ENCODE results near the gene NOP53.
"Not testable (repeated sequence)": the region's sequence is repeated elsewhere in the genome, so short reads cannot be mapped to it uniquely, and the experiment has no call there.

Gene NOP53

DNA sequence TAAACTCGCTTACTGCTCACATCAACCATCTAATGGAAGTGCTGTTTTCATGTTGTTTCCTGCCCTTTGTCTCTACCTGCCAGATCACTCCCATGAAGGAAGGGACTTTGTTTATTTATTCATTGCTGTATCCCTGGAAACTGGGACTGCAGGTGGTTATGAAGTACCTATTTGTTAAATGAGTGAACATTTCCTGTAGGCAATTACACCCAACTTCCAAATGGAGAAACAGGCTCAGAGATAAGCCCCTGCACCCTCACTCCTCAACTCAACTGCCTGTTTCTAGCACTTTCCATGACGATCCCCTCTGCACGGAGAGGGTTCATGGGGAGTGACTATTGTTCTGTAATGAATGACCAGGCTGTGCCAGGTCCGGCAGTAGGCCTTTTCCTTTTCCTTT is 31.2 kb downstream of the NOP53 start:
- Histone ChIP-seq H3K27me3 (ENCODE audit: insufficient read depth, low read depth, severe bottlenecking) (no peaks in the 10 kb centered on the region), H3K9me3 (ENCODE audit: severe bottlenecking) (no peaks in the 10 kb centered on the region), H3K27ac (no peak overlapping the region), H3K4me3 (ENCODE audit: low read depth, low read length) (no peak overlapping the region), H3K36me3 (peaks cover 12% of the 10 kb centered on the region)
- TF ChIP-seq, protein P1, sequence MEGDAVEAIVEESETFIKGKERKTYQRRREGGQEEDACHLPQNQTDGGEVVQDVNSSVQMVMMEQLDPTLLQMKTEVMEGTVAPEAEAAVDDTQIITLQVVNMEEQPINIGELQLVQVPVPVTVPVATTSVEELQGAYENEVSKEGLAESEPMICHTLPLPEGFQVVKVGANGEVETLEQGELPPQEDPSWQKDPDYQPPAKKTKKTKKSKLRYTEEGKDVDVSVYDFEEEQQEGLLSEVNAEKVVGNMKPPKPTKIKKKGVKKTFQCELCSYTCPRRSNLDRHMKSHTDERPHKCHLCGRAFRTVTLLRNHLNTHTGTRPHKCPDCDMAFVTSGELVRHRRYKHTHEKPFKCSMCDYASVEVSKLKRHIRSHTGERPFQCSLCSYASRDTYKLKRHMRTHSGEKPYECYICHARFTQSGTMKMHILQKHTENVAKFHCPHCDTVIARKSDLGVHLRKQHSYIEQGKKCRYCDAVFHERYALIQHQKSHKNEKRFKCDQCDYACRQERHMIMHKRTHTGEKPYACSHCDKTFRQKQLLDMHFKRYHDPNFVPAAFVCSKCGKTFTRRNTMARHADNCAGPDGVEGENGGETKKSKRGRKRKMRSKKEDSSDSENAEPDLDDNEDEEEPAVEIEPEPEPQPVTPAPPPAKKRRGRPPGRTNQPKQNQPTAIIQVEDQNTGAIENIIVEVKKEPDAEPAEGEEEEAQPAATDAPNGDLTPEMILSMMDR (IDR thresholded peaks at IDR 0.05; ENCODE audit: low read depth, low read length) = no peak
- no peak for DNase-seq

DNA sequence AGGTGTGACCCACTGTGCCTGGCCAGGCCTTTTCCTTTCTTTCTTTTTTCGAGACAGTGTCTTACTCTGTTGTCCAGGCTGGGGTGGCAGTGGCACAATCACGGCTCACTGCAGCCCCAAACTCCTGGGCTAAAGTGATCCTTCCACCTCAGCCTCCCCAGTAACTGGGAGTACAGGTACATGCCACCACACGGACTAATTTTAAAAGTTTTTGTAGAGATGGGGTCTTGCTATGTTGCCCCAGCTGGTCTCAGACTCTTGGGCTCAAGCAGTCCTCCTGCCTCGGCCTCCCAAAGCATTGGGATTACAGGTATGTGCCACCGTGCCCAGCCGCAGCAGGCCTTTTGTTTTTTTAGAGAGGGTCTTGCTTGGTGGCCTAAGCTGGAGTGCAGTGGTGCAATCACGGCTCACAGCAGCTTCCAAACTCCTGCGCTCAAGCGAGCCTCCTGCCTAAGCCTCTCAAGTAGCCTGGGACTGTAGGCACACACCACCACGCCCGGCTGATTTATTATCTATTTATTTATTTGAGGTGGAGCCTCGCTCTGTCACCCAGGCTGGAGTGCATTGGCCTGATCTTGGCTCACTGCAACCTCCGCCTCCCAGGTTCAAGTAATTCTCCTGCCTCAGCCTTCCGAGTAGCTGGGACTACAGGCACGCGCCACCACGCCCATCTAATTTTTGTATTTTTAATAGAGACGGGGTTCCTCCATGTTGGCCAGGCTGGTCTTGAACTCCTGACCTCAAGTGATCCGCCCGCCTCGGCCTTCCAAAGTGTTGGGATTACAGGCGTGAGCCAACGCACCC is 32.1 kb downstream of the NOP53 start:
- Histone ChIP-seq H3K36me3 (peaks cover 18% of the 10 kb centered on the region), H3K27ac (peak overlapping the region; percentile 99), H3K4me3 (ENCODE audit: low read depth, low read length) (peak overlapping the region; percentile 95)
- DNase-seq; H3K27me3 ChIP-seq (ENCODE audit: insufficient read depth, low read depth, severe bottlenecking); H3K9me3 ChIP-seq (ENCODE audit: severe bottlenecking): not testable (repeated sequence)

DNA sequence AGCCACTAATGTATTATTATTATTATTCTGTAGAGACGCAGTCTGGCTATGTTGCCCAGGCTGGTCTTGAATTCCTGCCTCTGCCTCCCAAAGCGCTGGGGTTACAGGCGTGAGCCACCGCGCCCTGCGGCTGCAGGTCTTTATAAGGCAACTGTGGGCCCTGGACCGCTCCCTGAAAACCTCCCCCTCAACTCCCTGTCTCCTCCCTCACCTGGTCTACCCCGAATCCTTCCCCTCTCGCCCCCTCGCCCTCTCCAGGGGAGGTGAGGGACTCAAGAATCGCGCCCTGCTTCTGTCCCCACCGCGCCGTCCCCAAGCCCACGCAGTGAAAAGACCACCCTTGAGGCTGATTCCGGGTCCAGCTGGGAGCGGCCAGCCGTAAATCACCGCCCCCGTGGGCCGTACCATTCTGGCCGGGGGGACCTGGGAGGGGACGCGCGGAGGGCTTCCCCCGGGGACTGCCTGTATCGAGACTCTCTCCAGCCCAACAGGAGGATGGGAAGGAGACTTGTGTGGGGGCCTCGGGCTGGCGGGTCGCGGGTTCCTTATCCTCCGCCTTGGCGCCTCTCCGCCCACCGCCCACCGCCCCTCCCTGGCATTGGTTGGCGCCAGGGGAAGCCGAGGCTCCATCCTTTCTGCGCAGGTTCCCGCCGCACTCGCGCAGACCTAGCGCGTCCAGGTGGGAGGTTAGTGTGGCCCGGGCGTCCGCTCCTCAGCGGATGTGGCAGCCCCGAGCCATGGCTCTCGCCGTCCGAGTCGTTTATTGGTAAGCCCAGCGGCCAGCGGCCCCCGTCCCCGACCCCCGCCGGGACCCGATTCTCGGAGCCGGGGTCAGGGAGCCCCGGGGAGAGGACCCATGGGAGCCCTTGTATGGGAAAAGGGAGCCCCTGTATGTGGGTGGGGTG is 33.0 kb downstream of the NOP53 start, which contains the start of gene SELENOW:
Gene SELENOW, plus strand, starts transcription at position 655 of the 905 bp plus-strand sequence. Its CDS starts 83 bp downstream, at position 738.
- Histone ChIP-seq H3K27ac (peak within 1 kb of the TSS; percentile 99), H3K27me3 (ENCODE audit: insufficient read depth, low read depth, severe bottlenecking) (no peaks in the 10 kb centered on the region), H3K4me3 (ENCODE audit: low read depth, low read length) (peak within 1 kb of the TSS; percentile 95), H3K36me3 (peaks cover 24% of the 10 kb centered on the region), H3K9me3 (ENCODE audit: severe bottlenecking) (no peaks in the 10 kb centered on the region)
- TF ChIP-seq, protein P1 (IDR thresholded peaks at IDR 0.05; ENCODE audit: low read depth, low read length) = no peak
- peak; percentile 82 for DNase-seq

DNA sequence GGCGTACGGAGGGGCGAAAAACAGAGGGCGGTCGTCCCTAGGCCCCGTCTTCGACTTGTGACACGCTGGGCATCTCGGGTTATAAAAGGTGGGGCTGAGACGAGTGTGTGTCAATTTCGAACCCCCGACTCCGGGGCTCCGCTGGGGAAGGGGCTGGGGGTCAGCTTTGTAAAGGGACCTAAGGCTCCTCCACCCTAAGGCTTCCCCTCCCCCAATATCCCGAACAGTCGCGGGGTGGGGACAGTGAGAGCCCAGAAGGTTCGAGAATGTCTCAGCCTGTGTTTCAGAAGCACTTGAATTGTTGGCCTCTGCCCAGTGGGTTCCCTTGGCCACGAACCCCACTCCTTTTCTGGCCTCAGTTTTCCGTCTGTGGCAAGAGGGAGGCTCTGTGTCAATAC is 33.6 kb downstream of the NOP53 start:
- no peak for DNase-seq
- Histone ChIP-seq H3K27ac (peak overlapping the region; percentile 99), H3K4me3 (ENCODE audit: low read depth, low read length) (peak overlapping the region; percentile 95), H3K36me3 (peaks cover 27% of the 10 kb centered on the region), H3K27me3 (ENCODE audit: insufficient read depth, low read depth, severe bottlenecking) (no peaks in the 10 kb centered on the region), H3K9me3 (ENCODE audit: severe bottlenecking) (no peaks in the 10 kb centered on the region)
- TF ChIP-seq, protein P1 (IDR thresholded peaks at IDR 0.05; ENCODE audit: low read depth, low read length) = no peak

DNA sequence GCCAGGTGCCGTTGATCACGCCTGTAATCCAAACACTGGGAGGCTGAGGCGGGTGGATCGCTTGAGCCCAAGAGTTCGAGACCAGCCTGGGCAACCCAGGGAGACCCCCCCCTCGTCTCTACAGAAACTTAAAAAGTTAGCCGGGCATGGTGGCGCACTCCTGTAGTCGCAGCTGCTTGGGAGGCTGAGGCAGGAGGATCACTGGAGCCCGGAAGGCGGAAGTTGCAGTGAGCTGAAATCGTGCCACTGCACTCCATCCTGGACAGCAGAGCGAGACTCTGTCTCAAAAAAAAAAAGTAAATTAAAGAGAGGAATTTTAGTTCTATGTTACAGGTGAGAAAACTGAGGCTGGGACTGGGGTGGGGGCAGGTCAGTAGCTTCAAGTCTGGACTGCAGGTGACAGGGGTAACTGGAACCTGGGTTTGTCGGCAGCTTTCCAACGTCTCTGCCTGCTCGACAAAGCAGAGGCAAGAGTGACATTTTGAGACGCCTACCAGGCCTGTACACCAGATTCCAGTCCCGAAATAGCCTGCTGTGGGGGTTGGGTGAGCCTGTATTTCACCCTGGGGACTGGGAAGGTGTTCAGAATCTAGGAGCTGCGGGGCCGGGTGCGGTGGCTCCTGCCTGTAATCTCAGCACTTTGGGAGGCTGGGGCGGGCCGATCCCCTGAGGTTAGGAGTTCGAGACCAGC is 34.3 kb downstream of the NOP53 start:
- peaks cover 35% of the 10 kb centered on the region for H3K36me3 ChIP-seq
- no peak for DNase-seq
- H3K27ac ChIP-seq = no peak overlapping the region
- no peaks in the 10 kb centered on the region for H3K9me3 ChIP-seq (ENCODE audit: severe bottlenecking)
- TF ChIP-seq, protein P1 (IDR thresholded peaks at IDR 0.05; ENCODE audit: low read depth, low read length) = no peak
- H3K4me3 ChIP-seq (ENCODE audit: low read depth, low read length) = peak overlapping the region; percentile 95
- H3K27me3 ChIP-seq (ENCODE audit: insufficient read depth, low read depth, severe bottlenecking) = no peaks in the 10 kb centered on the region

DNA sequence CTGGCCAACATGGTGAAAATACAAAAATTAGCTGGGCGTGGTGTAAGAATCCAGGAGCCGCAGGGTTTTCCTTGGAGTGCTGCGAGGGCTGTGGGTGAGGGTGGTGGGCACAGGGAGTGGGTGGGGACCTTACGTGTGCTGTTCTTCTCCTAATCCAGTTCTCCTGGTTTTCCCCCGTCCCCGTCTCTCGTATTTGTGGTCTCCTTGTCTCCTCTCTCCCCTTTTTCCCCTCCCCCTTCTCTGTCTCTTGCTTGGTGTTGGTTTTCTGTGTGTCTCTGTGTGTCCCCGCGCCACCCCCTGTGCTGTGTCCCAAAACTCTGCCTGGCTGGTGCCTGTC is 34.8 kb downstream of the NOP53 start:
- Histone ChIP-seq H3K4me3 (ENCODE audit: low read depth, low read length) (no peak overlapping the region), H3K27ac (no peak overlapping the region)
- TF ChIP-seq, protein P1 (IDR thresholded peaks at IDR 0.05; ENCODE audit: low read depth, low read length) = no peak

More for the DNA sequence above, 34.8 kb downstream of the NOP53 start:
- Histone ChIP-seq H3K36me3 (peaks cover 38% of the 10 kb centered on the region), H3K9me3 (ENCODE audit: severe bottlenecking) (no peaks in the 10 kb centered on the region), H3K27me3 (ENCODE audit: insufficient read depth, low read depth, severe bottlenecking) (no peaks in the 10 kb centered on the region)
- no peak for DNase-seq
